Pancreas (tissue), 10 donors: ENCODE results near the gene ELOVL7. TPM values are rescaled to one million over a fixed set of nuclear protein-coding genes. Genes with fewer than 3 reads are reported as not detected.

Experiments
- ATAC-seq, 4 donors: fragments of 200-7000 bp; cut with Tn5 transposase; one replicate each; pipeline versions ENCODE4 v1.8.0 to v1.9.1; 2020; ENCODE audit warnings: mild to moderate bottlenecking in 4 of 4, moderate library complexity in 4 of 4
- DNase-seq, 6 donors: peaks; one replicate each; pipeline ENCODE4 v3.0.0-alpha.2; 2020
- FAIRE-seq: peaks from 2 replicates; lab custom pipeline; 2012; peaks lifted over from hg19 to GRCh38; lab: Jason Lieb, UNC
- H3K27ac ChIP-seq, 4 donors: fragments of 200-600 bp; sonication (generic); 1 replicate in 3 of 4; 2 replicates in 1 of 4; pipeline versions ENCODE4 v1.5.0 to v1.8.0; 2020
- H3K27me3 ChIP-seq, 4 donors: fragments of 200-600 bp; one replicate each; pipeline ENCODE4 v1.8.0; 2021
- H3K36me3 ChIP-seq, 3 donors: fragments of 200-600 bp; sonication (generic) in 1 of 3; one replicate each; pipeline versions ENCODE4 v1.5.0 to v1.8.0; 2020 to 2021
- H3K4me1 ChIP-seq, 3 donors: fragments of 200-600 bp; one replicate each; pipeline ENCODE4 v1.8.0; 2021
- H3K4me3 ChIP-seq, 4 donors: fragments of 200-600 bp; sonication (generic) in 2 of 4; one replicate each; pipeline versions ENCODE4 v1.5.0 to v1.8.0; 2020 to 2021
- H3K9me3 ChIP-seq, 4 donors: fragments of 200-600 bp; one replicate each; pipeline ENCODE4 v1.8.0; 2021
- CTCF ChIP-seq, 4 donors: fragments of 200-600 bp; sonication (generic) in 3 of 4; IDR thresholded peaks; one replicate each; pipeline versions ENCODE4 v1.5.0 to v1.8.0; 2021; ENCODE audit warnings: antibody characterized with exemption in 4 of 4
- WGBS, 2 donors: extraction: QIAGEN DNeasy Blood & Tissue Kit; methylation state at CpG; one replicate each; pipeline ENCODE4 v1.1.7; 2013; 5-methylcytosine and 5-hydroxymethylcytosine counted together
- intact Hi-C, 3 donors: fragments of 100-400 bp; cut with DNase I; formaldehyde crosslinking; loops; one replicate each; pipeline versions ENCODE4 v1.11.1 to v1.14.2; 2022
- polyA plus RNA-seq, 2 donors: library from polyadenylated mRNA; stranded (reverse); fragments of 200-250 nt; gene quantifications; one replicate each; pipeline ENCODE4 v1.2.3, GENCODE V29; 2013
- total RNA-seq, 6 donors: library from RNA; stranded (reverse); fragmentation: NEBNext Ultra II Directional in 4 of 6; extraction: Animal tissue kit (Norgen Biotek cat#: 25700) in 4 of 6; gene quantifications; one replicate each; pipeline versions ENCODE4 v1.2.1 to v1.2.4, GENCODE V29; 2021 to 2023
- donor health status: healthy with polysubstance abuse.
- donor health status: DM: no; HTN: no; CAD: no; lungs with moderate emphysema.
- donor health status: DM: no; HTN: no; CAD: no.
- donor health status: control.
- donor health status: control.
- donor health status: Bipolar disorder and iron deficiency.
- donor health status: DM: yes; HTN: yes; CAD: no.
- donor health status: DM: no; HTN: no; CAD: no.
- donor health status: DM: no; HTN: no; CAD: no.
- donor health status: DM: yes; HTN: yes; CAD: no.

Gene ELOVL7
- total and polyA plus RNA-seq, 8 donors = 3.4 to 11.1 (median 6.6) TPM

GRCh38 chr5:60810438-60811085, 33.5 kb downstream of the ELOVL7 start:
- H3K4me1 ChIP-seq = peaks cover 0 to 17% (median 12%) of the 10 kb centered on the region in 3 donors
- no peaks in the 10 kb centered on the region for H3K9me3 ChIP-seq
- no peak overlapping the region for H3K27ac ChIP-seq
- peak in 3 of 4 donors; percentile 41 to 73 (median 45) for ATAC-seq
- no peaks in the 10 kb centered on the region for H3K36me3 ChIP-seq
- intact Hi-C loops = no loop called here
- FAIRE-seq = no peak
- 23 to 29% methylated on average over 2 of the region's 2 CpGs for WGBS, 2 donors
- H3K27me3 ChIP-seq = no peaks in the 10 kb centered on the region
- no peak for DNase-seq
- no peak overlapping the region for H3K4me3 ChIP-seq
- TF ChIP-seq CTCF (IDR thresholded peaks at IDR 0.05) = no peak

- ATAC-seq (peak in 1 of 4 donors; percentile 31), FAIRE-seq (no peak), DNase-seq (no peak)
- no peaks in the 10 kb centered on the region for H3K9me3 ChIP-seq
- TF ChIP-seq CTCF (IDR thresholded peaks at IDR 0.05) = no peak
- no peaks in the 10 kb centered on the region for H3K27me3 ChIP-seq
- 32 to 35% methylated on average over 1 of the region's 1 CpG for WGBS, 2 donors
- no peak overlapping the region for H3K27ac ChIP-seq
- peaks cover 0 to 17% (median 12%) of the 10 kb centered on the region in 3 donors for H3K4me1 ChIP-seq
- H3K36me3 ChIP-seq = no peaks in the 10 kb centered on the region
- intact Hi-C loops = no loop called here
- H3K4me3 ChIP-seq = no peak overlapping the region
Observed at GRCh38 chr5:60809891-60810425, 34.1 kb downstream of the ELOVL7 start.

GRCh38 chr5:60806591-60807243, 37.4 kb downstream of the ELOVL7 start:
- Histone ChIP-seq H3K27me3 (no peaks in the 10 kb centered on the region), H3K4me1 (peaks cover 0 to 17% (median 12%) of the 10 kb centered on the region in 3 donors), H3K9me3 (no peaks in the 10 kb centered on the region), H3K4me3 (no peak overlapping the region), H3K36me3 (no peaks in the 10 kb centered on the region), H3K27ac (no peak overlapping the region)
- no peak for TF ChIP-seq CTCF (IDR thresholded peaks at IDR 0.05)
- intact Hi-C loops = no loop called here
- no peak for DNase-seq
- ATAC-seq = no peak
- 87 to 92% methylated on average over 5 of the region's 5 CpGs for WGBS, 2 donors
- FAIRE-seq = no peak

GRCh38 chr5:60805463-60805862, 38.6 kb downstream of the ELOVL7 start:
- no peak for FAIRE-seq

More at GRCh38 chr5:60805463-60805862, 38.6 kb downstream of the ELOVL7 start:
- no peak overlapping the region for H3K27ac ChIP-seq
- H3K4me3 ChIP-seq = no peak overlapping the region
- no peaks in the 10 kb centered on the region for H3K27me3 ChIP-seq
- intact Hi-C loops = no loop called here
- no peaks in the 10 kb centered on the region for H3K36me3 ChIP-seq
- DNase-seq (no peak), ATAC-seq (no peak)
- TF ChIP-seq CTCF (IDR thresholded peaks at IDR 0.05) = no peak
- H3K4me1 ChIP-seq = peaks cover 0 to 9% (median 8%) of the 10 kb centered on the region in 3 donors
- H3K9me3 ChIP-seq = no peaks in the 10 kb centered on the region
